Motor neuron (in vitro differentiated cells): ENCODE measurements around the gene ERFE. TPM values are rescaled to one million over a fixed set of nuclear protein-coding genes. Genes with fewer than 3 reads are reported as not detected.
A peak's percentile ranks its signal among the peaks of the same experiment; 100 is the strongest.

Experiments used
- ATAC-seq, 8 experiments: fragments of 200-7000 bp; cut with Tn5 transposase; replicated peaks in 6 of 8; 2 replicates each; pipeline ENCODE4 v1.8.0; 2021; ENCODE audit warnings: mild to moderate bottlenecking in 8 of 8, moderate library complexity in 8 of 8
- H3K27ac ChIP-seq, 2 donors: fragments of 250-450 bp; sonication (Bioruptor Pico); 2 replicates each; pipeline ENCODE4 v1.9.0; 2021; ENCODE audit warnings: antibody characterized with exemption in 2 of 2, mild to moderate bottlenecking in 2 of 2, moderate library complexity in 1 of 2
- H3K4me1 ChIP-seq, 2 donors: fragments of 250-450 bp; sonication (Bioruptor Pico); replicated peaks in 1 of 2; 2 replicates each; pipeline ENCODE4 v1.6.1; 2021; ENCODE audit warnings: antibody characterized with exemption in 2 of 2, mild to moderate bottlenecking in 2 of 2, moderate library complexity in 1 of 2
- H3K4me3 ChIP-seq, 5 donors: fragments of 250-450 bp; sonication (Bioruptor Pico); 2 replicates each; pipeline ENCODE4 v1.9.0; 2021; ENCODE audit warnings: antibody characterized with exemption in 5 of 5, mild to moderate bottlenecking in 5 of 5, moderate library complexity in 4 of 5
- WGBS, 10 experiments: fragments of 450-650 bp; shearing (Covaris generic); methylation state at CpG; one replicate each; pipeline ENCODE4 v1.0.0; 2022; 5-methylcytosine and 5-hydroxymethylcytosine counted together
- in situ Hi-C, 9 experiments: fragments of 400-800 bp; cut with MboI; loops; one replicate each; pipeline ENCODE4 v1.15.0; 2021; ENCODE audit warnings: low sequenced_read_pairs in 9 of 9, low pct_unique_long_range_greater_than_20kb in 2 of 9; ENCODE audit not compliant: unreplicated experiment in 9 of 9
- total RNA-seq, 8 experiments: library from RNA; unstranded; fragments of 300-600 nt; gene quantifications; 2 replicates each; pipeline versions ENCODE4 v1.2.3 to v1.2.4, GENCODE V29; 2022

The ERFE gene
- total RNA-seq, 8 experiments from 2014 or later, result 0.54 to 2.9 (median 0.80) TPM

- H3K4me1 ChIP-seq, result no peaks in the 10 kb centered on the region
- H3K4me3 ChIP-seq, result no peak overlapping the region
- ATAC-seq, result no peak
- no peak overlapping the region for H3K27ac ChIP-seq
- 95 to 100% (median 98%) methylated on average over 1 to 7 of the region's 8 CpGs; no CpG with 5 or more reads in 6 of the 10 experiments for WGBS, 10 experiments
- in situ Hi-C loops, result no loop called here
These were observed 15.5 kb downstream of the ERFE start for GRCh38 chr2:238174291-238174690.

GRCh38 chr2:238174701-238175100 is 15.9 kb downstream of the ERFE start:
- ATAC-seq, result no peak
- no peak overlapping the region for H3K27ac ChIP-seq
- no peaks in the 10 kb centered on the region for H3K4me1 ChIP-seq
- in situ Hi-C loops, result no loop called here
- WGBS, 10 experiments, result 81 to 100% (median 94%) methylated on average over 1 to 3 of the region's 3 CpGs; no CpG with 5 or more reads in 6 of the 10 experiments
- H3K4me3 ChIP-seq, result no peak overlapping the region

- no peak for ATAC-seq
- no peak overlapping the region for H3K4me3 ChIP-seq
- H3K4me1 ChIP-seq, result no peaks in the 10 kb centered on the region
- no peak overlapping the region for H3K27ac ChIP-seq
- in situ Hi-C loops, result no loop called here
These were observed 17.8 kb downstream of the ERFE start for GRCh38 chr2:238176613-238177012.

GRCh38 chr2:238180554-238180953 is 21.8 kb downstream of the ERFE start:
- in situ Hi-C loops, result no loop called here
- no peak overlapping the region for H3K27ac ChIP-seq
- WGBS, 10 experiments, result 80 to 100% (median 100%) methylated on average over 1 to 4 of the region's 5 CpGs; no CpG with 5 or more reads in 2 of the 10 experiments
- no peaks in the 10 kb centered on the region for H3K4me1 ChIP-seq
- no peak overlapping the region for H3K4me3 ChIP-seq
- no peak for ATAC-seq

- in situ Hi-C loops, result no loop called here
- no peaks in the 10 kb centered on the region for H3K4me1 ChIP-seq
- no peak overlapping the region for H3K27ac ChIP-seq
- 57 to 100% (median 100%) methylated on average over 1 to 3 of the region's 6 CpGs; no CpG with 5 or more reads in 4 of the 10 experiments for WGBS, 10 experiments
- no peak overlapping the region for H3K4me3 ChIP-seq
- no peak for ATAC-seq
These were observed 23.6 kb downstream of the ERFE start for GRCh38 chr2:238182362-238182761.

- in situ Hi-C loops, result no loop called here
- no peak for ATAC-seq
- no peak overlapping the region for H3K27ac ChIP-seq
- H3K4me3 ChIP-seq, result no peak overlapping the region
- whole genome bisulfite sequencing, 10 experiments, result 63 to 100% (median 93%) methylated on average over 1 to 4 of the region's 4 CpGs; no CpG with 5 or more reads in 1 of the 10 experiments
- H3K4me1 ChIP-seq, result no peaks in the 10 kb centered on the region
These were observed 25.1 kb downstream of the ERFE start for GRCh38 chr2:238183821-238184220.

GRCh38 chr2:238187618-238188548 is 29.1 kb downstream of the ERFE start:
- no peak overlapping the region for H3K4me3 ChIP-seq
- WGBS, 10 experiments, result 87 to 100% (median 93%) methylated on average over 2 to 17 of the region's 17 CpGs; no CpG with 5 or more reads in 1 of the 10 experiments
- peak in 5 of 8 experiments; percentile 14 to 54 (median 47) for ATAC-seq
- H3K4me1 ChIP-seq, result no peaks in the 10 kb centered on the region
- H3K27ac ChIP-seq, result no peak overlapping the region
- in situ Hi-C loops, result no loop called here

GRCh38 chr2:238190445-238190844 is 31.7 kb downstream of the ERFE start:
- ATAC-seq, result no peak
- 86 to 100% (median 92%) methylated on average over 1 to 2 of the region's 2 CpGs; no CpG with 5 or more reads in 5 of the 10 experiments for WGBS, 10 experiments
- H3K4me1 ChIP-seq, result no peaks in the 10 kb centered on the region
- no peak overlapping the region for H3K27ac ChIP-seq
- H3K4me3 ChIP-seq, result no peak overlapping the region
- in situ Hi-C loops, result no loop called here

- peak in 1 of 8 experiments; percentile 2 for ATAC-seq
- H3K4me3 ChIP-seq, result peak overlapping the region; percentile 75 to 93 (median 89)
- peak overlapping the region; percentile 89 to 90 for H3K27ac ChIP-seq
- in situ Hi-C loops, result no loop called here
- WGBS, 10 experiments, result 0 to 8% (median 4%) methylated on average over 3 to 12 of the region's 27 CpGs; no CpG with 5 or more reads in 2 of the 10 experiments
- H3K4me1 ChIP-seq, result peaks cover 12 to 13% of the 10 kb centered on the region in 2 donors
These were observed 43.7 kb downstream of the ERFE start for GRCh38 chr2:238202326-238203093.

GRCh38 chr2:238203094-238203972 is 44.6 kb downstream of the ERFE start, which contains the start of gene ILKAP:
Gene ILKAP, minus strand, starts transcription at chr2:238203695. Its CDS starts 142 bp downstream, at chr2:238203553.
- Histone ChIP-seq H3K4me3 (peak within 1 kb of the TSS; percentile 75 to 93 (median 89)), H3K27ac (peak within 1 kb of the TSS; percentile 89 to 90), H3K4me1 (peaks cover 12 to 13% of the 10 kb centered on the region in 2 donors)
- 0 to 5% (median 0%) methylated on average over 1 to 6 of the region's 126 CpGs; no CpG with 5 or more reads in 5 of the 10 experiments for WGBS, 10 experiments
- ATAC-seq, result peak; percentile 94 to 99 (median 99)
- in situ Hi-C loops, result no loop called here

GRCh38 chr2:238203973-238204683 is 45.4 kb downstream of the ERFE start:
- peak in 1 of 8 experiments; percentile 4 for ATAC-seq
- in situ Hi-C loops, result no loop called here
- peak overlapping the region; percentile 75 to 93 (median 89) for H3K4me3 ChIP-seq
- peak overlapping the region; percentile 19 to 50 for H3K27ac ChIP-seq
- WGBS, 10 experiments, result 55 to 83% (median 80%) methylated on average over 3 to 13 of the region's 18 CpGs; no CpG with 5 or more reads in 1 of the 10 experiments
- peaks cover 12 to 13% of the 10 kb centered on the region in 2 donors for H3K4me1 ChIP-seq

- Histone ChIP-seq H3K4me1 (peaks cover 2 to 4% of the 10 kb centered on the region in 2 donors), H3K4me3 (no peak overlapping the region), H3K27ac (no peak overlapping the region)
- no peak for ATAC-seq
- in situ Hi-C loops, result no loop called here
- 44 to 100% (median 90%) methylated on average over 1 to 7 of the region's 7 CpGs for WGBS, 10 experiments
These were observed 48.2 kb downstream of the ERFE start for GRCh38 chr2:238207006-238207405.
